GM19239 (cell line): ENCODE results near the gene CDV3.

Experiments used
- DNase-seq: peaks from one replicate; pipeline ENCODE4 v3.0.0; 2011; ENCODE audit warnings: low spot score; ENCODE audit not compliant: insufficient read length
- FAIRE-seq: peaks from 2 replicates; lab custom pipeline; 2011; peaks lifted over from hg19 to GRCh38; lab: Jason Lieb, UNC

Gene CDV3

DNA sequence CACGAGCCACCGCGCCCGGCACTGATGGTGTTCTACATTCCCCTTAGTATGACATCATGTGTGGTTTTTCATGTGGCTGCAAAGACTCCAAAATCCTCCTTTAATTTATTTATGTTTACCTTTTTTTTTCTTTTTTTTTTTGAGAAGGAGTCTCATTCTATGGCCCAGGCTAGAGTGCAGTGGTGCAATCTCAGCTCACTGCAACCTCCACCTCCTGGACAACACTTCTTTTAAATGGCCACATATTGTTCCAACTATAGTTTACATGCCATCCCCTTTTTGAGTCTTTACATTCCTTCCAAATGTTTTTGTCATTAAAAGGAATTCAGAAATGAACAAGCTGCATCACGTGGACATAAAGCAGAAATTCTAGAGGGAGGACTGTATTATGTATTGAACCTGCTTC, 10.3 kb upstream of the CDV3 start:
- FAIRE-seq (no peak), DNase-seq (no peak)

GRCh38 chr3:133563816-133564215, 9.7 kb upstream of the CDV3 start:
- FAIRE-seq, result no peak
- no peak for DNase-seq

DNA sequence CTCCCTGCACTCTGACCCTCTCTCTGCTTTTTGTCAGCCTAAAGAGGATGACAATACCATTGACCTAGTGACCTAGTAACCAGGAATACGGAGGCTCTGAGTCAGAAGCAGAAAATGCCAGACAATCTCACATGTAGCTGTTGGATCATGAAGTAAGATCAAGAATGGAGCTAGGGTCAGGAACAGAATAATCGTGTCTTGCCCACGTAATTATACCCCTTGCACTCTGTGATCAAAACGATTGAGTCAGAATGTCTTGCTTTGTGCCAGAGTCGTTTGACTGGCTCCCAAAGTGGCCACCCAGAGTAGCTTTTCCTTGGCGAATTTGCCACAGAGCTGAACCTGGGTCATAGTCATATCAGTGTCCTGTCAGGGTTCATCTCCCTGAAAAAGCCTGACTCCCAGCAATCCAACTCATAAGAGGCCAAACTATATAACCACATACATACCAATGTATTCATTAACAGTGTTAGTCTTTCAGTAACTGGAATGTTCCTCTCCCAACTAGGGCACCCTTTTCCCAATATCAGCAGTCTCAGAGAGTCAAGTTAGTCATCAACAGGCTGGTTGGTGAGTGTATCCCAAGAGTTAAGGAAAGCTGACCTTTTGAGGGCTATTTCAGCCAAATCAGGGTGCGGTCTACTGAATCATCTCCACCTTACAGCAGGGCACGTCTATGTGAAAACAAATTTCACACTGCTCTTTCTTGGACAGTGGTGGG, 5.0 kb upstream of the CDV3 start:
- DNase-seq (no peak), FAIRE-seq (no peak)

DNA sequence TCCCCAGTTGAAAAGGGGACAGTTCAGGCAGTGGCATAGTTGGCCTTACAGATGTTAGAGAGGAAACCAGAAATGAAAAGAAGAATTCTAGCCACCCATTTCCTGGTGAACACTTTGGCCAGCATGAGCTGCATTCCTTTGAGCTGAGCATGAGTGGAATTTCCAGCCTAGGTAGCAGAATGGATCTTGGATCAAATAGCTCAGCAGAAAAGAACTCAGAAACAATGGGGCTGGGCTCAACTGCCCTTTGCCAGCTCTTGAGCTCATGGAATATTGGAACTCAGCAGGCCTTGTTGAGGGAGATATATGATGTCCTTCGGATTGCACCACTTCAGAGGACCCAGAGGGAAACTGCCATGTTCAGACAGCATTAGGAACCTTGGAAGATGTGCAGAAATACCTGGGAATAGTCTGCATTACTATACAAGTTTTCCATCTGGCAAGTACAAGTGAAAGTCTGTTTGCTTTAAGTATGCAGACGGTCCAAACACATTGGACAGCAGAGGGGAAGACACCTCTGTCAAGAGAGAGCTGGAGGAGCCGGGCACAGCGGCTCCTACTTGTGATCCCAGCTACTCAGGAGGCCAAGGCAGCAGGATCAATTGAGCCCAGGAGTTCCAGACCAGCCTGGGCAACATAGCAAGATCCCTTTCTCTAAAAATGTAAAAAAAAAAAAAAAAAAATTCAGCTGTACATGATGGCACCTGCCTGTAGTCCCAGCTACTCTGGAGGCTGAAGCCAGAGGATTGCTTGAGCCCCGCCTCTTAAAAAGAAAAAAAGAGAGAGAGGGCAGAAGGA, 3.1 kb upstream of the CDV3 start:
- no peak for FAIRE-seq
- no peak for DNase-seq

DNA sequence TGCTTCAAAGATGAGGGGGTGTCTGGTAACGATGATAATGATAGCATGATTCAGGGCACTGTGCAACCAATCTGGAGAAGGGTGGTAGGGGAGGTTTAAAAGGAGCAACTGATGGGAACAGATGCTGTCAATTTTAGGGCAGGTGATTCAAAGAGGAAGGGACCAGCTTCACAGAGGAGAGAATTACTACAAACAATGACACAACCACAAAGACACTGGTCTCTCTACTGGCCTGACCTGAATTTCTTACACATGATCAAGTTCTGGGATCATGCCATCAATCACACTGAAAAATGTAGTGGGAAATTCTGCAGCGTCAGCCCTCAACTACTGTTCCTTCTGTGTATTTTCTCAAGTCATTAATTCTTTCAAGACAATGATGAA, 2.6 kb upstream of the CDV3 start:
- FAIRE-seq (no peak), DNase-seq (no peak)

- peak; percentile 72 for FAIRE-seq
- DNase-seq, result no peak
Observed at GRCh38 chr3:133572158-133573053, 1.1 kb upstream of the CDV3 start.

DNA sequence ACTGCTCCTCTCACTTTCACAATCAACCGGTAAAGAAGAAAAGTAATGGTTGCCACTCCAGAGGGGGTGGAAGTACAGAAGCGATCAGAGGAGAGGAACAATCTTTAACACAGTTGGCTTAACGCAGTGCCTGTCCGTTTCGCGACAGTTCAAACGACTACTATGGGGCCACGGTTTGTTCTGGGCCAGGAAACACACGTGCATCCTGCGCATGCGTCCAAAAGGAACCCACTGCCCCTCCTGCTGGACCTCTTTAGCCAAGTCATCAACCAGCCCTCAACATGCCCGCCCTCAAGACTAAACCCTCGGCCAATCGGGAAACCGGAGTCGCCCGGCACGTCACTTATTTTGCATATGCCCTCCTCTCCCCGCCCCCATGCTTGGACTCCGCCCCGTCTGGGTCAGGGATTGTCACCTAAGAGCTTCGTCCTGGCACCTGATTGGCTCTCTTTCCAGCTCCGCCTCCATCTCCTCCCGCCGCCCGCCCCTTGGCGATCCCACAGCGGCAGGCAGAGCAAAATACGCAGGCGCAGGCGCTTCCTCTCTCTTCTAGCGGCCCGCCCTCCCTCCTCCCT, 345 bp upstream of the CDV3 start:
- peak; percentile 67 for DNase-seq
- peak; percentile 99 for FAIRE-seq

- FAIRE-seq, result peak; percentile 83
- DNase-seq, result no peak
Observed at GRCh38 chr3:133574260-133574881, 885 bp downstream of the CDV3 start.

- no peak for DNase-seq
- no peak for FAIRE-seq
Observed at GRCh38 chr3:133575086-133575485, 1.6 kb downstream of the CDV3 start.

GRCh38 chr3:133576169-133576568, 2.7 kb downstream of the CDV3 start:
- peak; percentile 49 for FAIRE-seq

GRCh38 chr3:133578548-133579191, 5.2 kb downstream of the CDV3 start:
- FAIRE-seq, result peak; percentile 63
- DNase-seq, result no peak

More at GRCh38 chr3:133576169-133576568, 2.7 kb downstream of the CDV3 start:
- no peak for DNase-seq

DNA sequence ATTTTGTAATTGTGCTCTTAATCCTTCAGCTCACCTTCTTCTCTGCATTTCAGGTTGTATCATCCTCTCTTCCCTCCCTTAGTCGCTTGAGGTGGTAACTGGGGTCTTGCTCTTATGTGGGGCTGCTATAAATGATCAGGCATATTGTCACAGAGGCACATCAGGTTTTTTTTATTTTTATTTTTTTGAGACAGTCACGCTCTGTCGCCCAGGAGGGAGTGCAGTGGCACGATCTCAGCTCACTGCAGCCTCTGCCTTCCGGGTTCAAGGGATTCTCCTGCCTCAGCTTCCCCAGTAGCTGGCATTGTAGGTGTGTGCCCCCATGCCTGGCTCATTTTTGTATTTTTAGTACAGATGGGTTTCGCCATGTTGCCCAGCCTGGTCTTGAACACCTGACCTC, 9.9 kb downstream of the CDV3 start:
- DNase-seq (no peak), FAIRE-seq (no peak)

DNA sequence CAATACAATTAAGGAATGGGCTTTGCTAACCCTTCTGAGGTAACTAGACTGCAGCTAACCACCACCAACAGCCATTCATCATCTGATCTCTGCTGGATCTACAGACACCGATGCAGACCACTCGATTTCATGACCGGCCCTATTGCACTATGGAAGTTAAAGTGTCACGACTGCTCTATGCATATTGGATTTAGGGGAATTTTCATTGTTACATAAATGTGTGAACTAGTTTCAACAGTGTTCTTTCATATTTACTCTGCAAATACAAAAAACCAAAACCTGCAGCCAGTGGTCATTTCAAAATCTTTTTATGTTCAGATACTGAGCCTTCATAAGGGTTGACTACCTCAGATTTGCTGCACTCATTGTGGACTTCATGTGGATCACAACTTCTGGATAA, 14.5 kb downstream of the CDV3 start:
- DNase-seq, result no peak
- peak; percentile 49 for FAIRE-seq

GRCh38 chr3:133588784-133589465, 15.4 kb downstream of the CDV3 start:
- DNase-seq, result no peak
- peak; percentile 72 for FAIRE-seq

DNA sequence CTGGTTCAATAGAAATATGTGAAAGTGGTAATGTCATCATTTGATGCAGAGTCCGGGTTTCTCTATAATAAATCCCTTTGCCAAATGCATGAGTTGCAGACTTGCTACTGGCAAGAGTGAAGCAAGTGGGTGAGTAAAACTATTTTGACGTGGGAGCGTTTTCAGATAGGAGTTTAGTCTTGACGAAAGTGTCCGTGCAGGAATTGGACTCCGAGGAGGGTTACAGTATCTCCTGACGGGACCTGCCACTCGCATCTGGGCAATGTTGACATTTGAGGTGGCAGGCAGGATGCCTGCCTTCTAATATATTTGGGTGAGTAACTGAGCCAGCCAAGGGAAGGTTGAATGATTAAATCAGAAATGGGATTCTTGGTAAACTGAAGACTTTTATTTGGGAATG, 16.0 kb downstream of the CDV3 start:
- DNase-seq (no peak), FAIRE-seq (no peak)

GRCh38 chr3:133591271-133591742, 17.8 kb downstream of the CDV3 start:
- peak; percentile 26 for FAIRE-seq
- DNase-seq, result no peak

- DNase-seq (no peak), FAIRE-seq (no peak)
Observed at GRCh38 chr3:133592843-133593242, 19.4 kb downstream of the CDV3 start.

GRCh38 chr3:133593243-133593642, 19.8 kb downstream of the CDV3 start:
- FAIRE-seq, result no peak
- no peak for DNase-seq

GRCh38 chr3:133595341-133595740, 21.9 kb downstream of the CDV3 start:
- no peak for FAIRE-seq
- no peak for DNase-seq
